ENCODE data around the gene GNAZ. TPM values are rescaled to one million over a fixed set of nuclear protein-coding genes. Genes with fewer than 3 reads are reported as not detected.

Gene GNAZ
- total RNA-seq, 1 experiment from 2014 or later: 11.1 TPM

- TF ChIP-seq EZH2 (IDR thresholded peaks at IDR 0.05): no peak
- TF ChIP-seq SRF (IDR thresholded peaks at IDR 0.05; ENCODE audit: low read depth): no peak
Measured at GRCh38 chr22:23138584-23139435, 68.5 kb downstream of the GNAZ start (continued).

GRCh38 chr22:23140385-23140784 is 70.1 kb downstream of the GNAZ start:
- RAD21 ChIA-PET (ENCODE audit: low non-redundant PET in 1 of 2, low total read pairs in 2 of 2, uncharacterized antibody in 2 of 2, unreplicated experiment in 2 of 2): no interaction called here
- TF ChIP-seq SP1 (IDR thresholded peaks at IDR 0.05; ENCODE audit: low read depth): no peak
- no peak for TF ChIP-seq EGR1 (IDR thresholded peaks at IDR 0.05; ENCODE audit: low read depth)
- TF ChIP-seq ZNF274 (IDR thresholded peaks at IDR 0.05; ENCODE audit: low read depth, low read length): no peak
- no peak for TF ChIP-seq FOSL1 (IDR thresholded peaks at IDR 0.05; ENCODE audit: low read depth)
- TF ChIP-seq YY1 (IDR thresholded peaks at IDR 0.05; ENCODE audit: extremely low read depth, insufficient replicate concordance, low read depth, low read length): no peak
- no peak for TF ChIP-seq REST (IDR thresholded peaks at IDR 0.05; ENCODE audit: low read depth)
- no peak for TF ChIP-seq SIN3A (IDR thresholded peaks at IDR 0.05; ENCODE audit: low read depth)
- no peak for TF ChIP-seq TCF7L2 (IDR thresholded peaks at IDR 0.05; ENCODE audit: borderline replicate concordance, extremely low read depth, insufficient read depth, insufficient read length)
- no peak for TF ChIP-seq ZBTB33 (IDR thresholded peaks at IDR 0.05; ENCODE audit: extremely low read depth, insufficient replicate concordance, low read length)
- no peak for TF ChIP-seq ZFX (IDR thresholded peaks at IDR 0.05)
- Histone ChIP-seq H3K79me2 (ENCODE audit: insufficient read depth, low read length) (no peaks in the 10 kb centered on the region), H4K20me1 (ENCODE audit: insufficient read depth) (no peaks in the 10 kb centered on the region), H3K4me3 (replicated peaks in 1 of 2; ENCODE audit: low read depth in 1 of 2, low read length in 2 of 2) (no peak overlapping the region), H3K4me1 (ENCODE audit: control insufficient read depth in 1 of 2, insufficient read depth in 2 of 2, low read length in 2 of 2) (peaks cover 13 to 25% of the 10 kb centered on the region in 2 experiments), H3K9ac (ENCODE audit: low read length) (no peak overlapping the region), H3K36me3 (ENCODE audit: control insufficient read depth in 1 of 2, insufficient read depth in 2 of 2, low read length in 2 of 2) (no peaks in the 10 kb centered on the region), H3K27ac (ENCODE audit: low read depth, low read length) (no peak overlapping the region), H3K27me3 (ENCODE audit: insufficient read depth, low read length) (no peaks in the 10 kb centered on the region), H3K9me3 (ENCODE audit: control insufficient read depth in 1 of 2, insufficient read depth in 1 of 2, low read depth in 1 of 2, low read length in 2 of 2) (no peaks in the 10 kb centered on the region), H2AFZ (ENCODE audit: low read depth, low read length, poor library complexity, severe bottlenecking) (no peak overlapping the region), H3K4me2 (ENCODE audit: low read length) (no peak overlapping the region), H3K9me2 (ENCODE audit: insufficient read depth) (no peaks in the 10 kb centered on the region)
- DNase-seq (ENCODE audit: low read depth, low spot score) (no peak), ATAC-seq (no peak)
- POLR2A ChIA-PET: no interaction called here
- intact Hi-C loops (cut with micrococcal nuclease): no loop called here
- CTCF ChIA-PET: interaction anchor here (0.7 to 0.9 kb wide), 2 partner anchors 142 to 236 kb away, joined by 3 read pairs; no protein-coding TSS in a partner anchor
- BruUV-seq (replicated peaks): no TSS peak

Measured in HCT116 (cell line).